Mammary epithelial cell (primary cell): ENCODE results near the gene ATP2B2.

Source experiments
- EZH2 ChIP-seq: IDR thresholded peaks from 2 replicates; pipeline ENCODE4 v1.6.1; 2012; ENCODE audit warnings: low read length, inconsistent platforms, borderline replicate concordance
- TF ChIP-seq, protein P1 (sequence below), 2 donors: IDR thresholded peaks in 1 of 2; conservative IDR thresholded peaks in 1 of 2; 2 replicates each; pipeline ENCODE4 v1.5.1; 2011 to 2012; ENCODE audit warnings: inconsistent platforms in 2 of 2, low read length in 2 of 2, mild to moderate bottlenecking in 2 of 2, control low read depth in 1 of 2, low read depth in 1 of 2; ENCODE audit not compliant: insufficient read depth in 1 of 2; ENCODE audit errors: extremely low read depth in 1 of 2

GRCh38 chr3:10299175-10299574 lies 206.2 kb downstream of the ATP2B2 start:
- TF ChIP-seq, protein P1, sequence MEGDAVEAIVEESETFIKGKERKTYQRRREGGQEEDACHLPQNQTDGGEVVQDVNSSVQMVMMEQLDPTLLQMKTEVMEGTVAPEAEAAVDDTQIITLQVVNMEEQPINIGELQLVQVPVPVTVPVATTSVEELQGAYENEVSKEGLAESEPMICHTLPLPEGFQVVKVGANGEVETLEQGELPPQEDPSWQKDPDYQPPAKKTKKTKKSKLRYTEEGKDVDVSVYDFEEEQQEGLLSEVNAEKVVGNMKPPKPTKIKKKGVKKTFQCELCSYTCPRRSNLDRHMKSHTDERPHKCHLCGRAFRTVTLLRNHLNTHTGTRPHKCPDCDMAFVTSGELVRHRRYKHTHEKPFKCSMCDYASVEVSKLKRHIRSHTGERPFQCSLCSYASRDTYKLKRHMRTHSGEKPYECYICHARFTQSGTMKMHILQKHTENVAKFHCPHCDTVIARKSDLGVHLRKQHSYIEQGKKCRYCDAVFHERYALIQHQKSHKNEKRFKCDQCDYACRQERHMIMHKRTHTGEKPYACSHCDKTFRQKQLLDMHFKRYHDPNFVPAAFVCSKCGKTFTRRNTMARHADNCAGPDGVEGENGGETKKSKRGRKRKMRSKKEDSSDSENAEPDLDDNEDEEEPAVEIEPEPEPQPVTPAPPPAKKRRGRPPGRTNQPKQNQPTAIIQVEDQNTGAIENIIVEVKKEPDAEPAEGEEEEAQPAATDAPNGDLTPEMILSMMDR (conservative IDR thresholded peaks at IDR 0.05 in 1 of 2, IDR thresholded peaks at IDR 0.05 in 1 of 2; ENCODE audit: extremely low read depth in 1 of 2, insufficient read depth in 1 of 2, low read depth in 1 of 2, low read length in 2 of 2): no peak
- TF ChIP-seq EZH2: no peak
